Thymus (tissue), 11 donors: ENCODE results near the gene MOB1B. TPM values are rescaled to one million over a fixed set of nuclear protein-coding genes. Genes with fewer than 3 reads are reported as not detected.
"Not testable (repeated sequence)": the region's sequence is repeated elsewhere in the genome, so short reads cannot be mapped to it uniquely, and the experiment has no call there.

ENCODE experiments used
- DNase-seq, 9 donors: peaks; one replicate each; pipeline ENCODE4 v3.0.0-alpha.2; 2013; ENCODE audit warnings: low spot score in 9 of 9, low read depth in 6 of 9, missing footprints in 1 of 9
- H3K27ac ChIP-seq, 2 donors: one replicate each; pipeline ENCODE4 v1.5.1; 2013; ENCODE audit warnings: control low read depth in 1 of 2, low read depth in 1 of 2, low read length in 1 of 2, mild to moderate bottlenecking in 1 of 2, moderate library complexity in 1 of 2
- H3K27me3 ChIP-seq, 2 donors: one replicate each; pipeline ENCODE4 v1.5.1; 2013; ENCODE audit warnings: low read length in 1 of 2; ENCODE audit not compliant: control insufficient read depth in 2 of 2, insufficient read depth in 1 of 2
- H3K36me3 ChIP-seq, 2 donors: one replicate each; pipeline ENCODE4 v1.5.1; 2013; ENCODE audit warnings: low read length in 1 of 2, mild to moderate bottlenecking in 1 of 2, moderate library complexity in 1 of 2; ENCODE audit not compliant: control insufficient read depth in 2 of 2, insufficient read depth in 2 of 2
- H3K4me1 ChIP-seq, 2 donors: one replicate each; pipeline ENCODE4 v1.5.1; 2013; ENCODE audit warnings: low read length in 2 of 2; ENCODE audit not compliant: control insufficient read depth in 2 of 2, insufficient read depth in 2 of 2
- H3K4me3 ChIP-seq, 2 donors: one replicate each; pipeline ENCODE4 v1.5.1; 2013; ENCODE audit warnings: low read length in 2 of 2, control low read depth in 1 of 2, mild to moderate bottlenecking in 1 of 2
- H3K9me3 ChIP-seq, 2 donors: one replicate each; pipeline ENCODE4 v1.5.1; 2013; ENCODE audit warnings: low read length in 1 of 2, mild to moderate bottlenecking in 1 of 2; ENCODE audit not compliant: control insufficient read depth in 2 of 2, insufficient read depth in 1 of 2
- WGBS: extraction: QIAGEN DNeasy Blood & Tissue Kit; methylation state at CpG from one replicate; pipeline ENCODE4 v1.1.7; 2013; 5-methylcytosine and 5-hydroxymethylcytosine counted together
- polyA plus RNA-seq: library from polyadenylated mRNA; stranded (reverse); fragments of 200-250 nt; gene quantifications from one replicate; pipeline ENCODE4 v1.2.3, GENCODE V29; 2013
- total RNA-seq: library from RNA; stranded (reverse); fragments of 120-200 nt; gene quantifications from one replicate; pipeline ENCODE4 v1.2.4, GENCODE V29; 2013
- donor health status: healthy.

MOB1B gene
- total and polyA plus RNA-seq, 2 donors = 14.4 to 15.1 TPM

DNA sequence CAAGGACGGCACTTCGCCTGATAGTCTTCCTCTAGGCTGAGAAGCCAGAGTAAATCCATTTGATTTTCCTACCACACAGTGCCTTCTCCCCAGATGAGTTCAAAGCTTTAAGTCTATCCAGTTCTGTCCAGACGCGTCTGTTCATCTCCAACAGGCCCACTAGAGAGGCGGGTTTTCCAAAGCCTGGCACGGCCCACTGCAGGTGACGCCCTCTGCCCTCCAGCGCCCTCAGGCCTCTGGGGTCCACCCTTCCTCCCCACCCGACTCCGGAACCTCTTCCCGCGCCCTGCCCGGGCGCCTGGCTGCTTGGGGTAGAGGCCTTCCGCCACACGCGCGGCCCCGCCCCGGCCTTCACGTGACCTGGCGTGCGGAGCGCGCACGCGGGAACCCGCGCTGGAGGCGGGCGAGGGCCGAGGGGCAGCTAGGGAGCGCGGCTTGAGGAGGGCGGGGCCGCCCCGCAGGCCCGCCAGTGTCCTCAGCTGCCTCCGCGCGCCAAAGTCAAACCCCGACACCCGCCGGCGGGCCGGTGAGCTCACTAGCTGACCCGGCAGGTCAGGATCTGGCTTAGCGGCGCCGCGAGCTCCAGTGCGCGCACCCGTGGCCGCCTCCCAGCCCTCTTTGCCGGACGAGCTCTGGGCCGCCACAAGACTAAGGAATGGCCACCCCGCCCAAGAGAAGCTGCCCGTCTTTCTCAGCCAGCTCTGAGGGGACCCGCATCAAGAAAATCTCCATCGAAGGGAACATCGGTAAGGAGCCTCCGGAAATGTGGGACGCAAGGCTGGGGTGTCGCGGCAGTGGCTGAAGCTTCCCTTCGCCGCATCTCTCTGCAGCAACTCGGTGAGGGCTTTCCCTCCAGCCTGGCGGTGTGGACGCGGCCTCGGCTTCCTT, 91.3 kb downstream of the MOB1B start, which contains the start of gene DCK:
Gene DCK (plus strand): TSS at position 469 of the 888 bp plus-strand sequence. CDS start 187 bp downstream, at position 656.
- WGBS = 1% methylated on average over 74 of the region's 74 CpGs
- Histone ChIP-seq H3K36me3 (peaks cover under 1 to 9% of the 10 kb centered on the region in 2 donors), H3K27ac (peak within 1 kb of the TSS; percentile 93 to 96), H3K9me3 (peaks cover 0 to 2% of the 10 kb centered on the region in 2 donors), H3K4me3 (peak within 1 kb of the TSS; percentile 96 to 97), H3K27me3 (no peaks in the 10 kb centered on the region), H3K4me1 (peaks cover 9 to 20% of the 10 kb centered on the region in 2 donors)
- peak in 7 of 9 donors; percentile 83 to 95 (median 88) for DNase-seq

DNA sequence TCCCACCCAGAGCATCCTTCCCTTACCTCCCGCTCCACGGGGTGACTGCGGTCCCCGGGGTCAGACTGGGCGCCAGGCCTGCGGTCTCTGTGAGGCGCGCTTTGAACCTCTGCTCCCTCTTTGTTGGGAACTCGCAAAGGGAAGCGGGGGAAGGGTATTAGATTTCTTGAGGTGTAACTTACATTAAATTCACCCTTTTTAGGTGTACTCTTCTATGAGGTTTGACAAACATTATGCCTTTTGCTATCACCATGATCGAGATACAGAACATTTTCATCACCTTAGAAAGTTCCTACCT, 91.8 kb downstream of the MOB1B start:
- Histone ChIP-seq H3K4me1 (peaks cover 9 to 26% of the 10 kb centered on the region in 2 donors), H3K27ac (peak overlapping the region; percentile 93 to 96), H3K27me3 (no peaks in the 10 kb centered on the region), H3K36me3 (peaks cover 7 to 15% of the 10 kb centered on the region in 2 donors), H3K4me3 (peak overlapping the region; percentile 96 to 97), H3K9me3 (peaks cover 0 to 2% of the 10 kb centered on the region in 2 donors)
- under 1% methylated on average over 11 of the region's 11 CpGs for WGBS
- DNase-seq = no peak

DNA sequence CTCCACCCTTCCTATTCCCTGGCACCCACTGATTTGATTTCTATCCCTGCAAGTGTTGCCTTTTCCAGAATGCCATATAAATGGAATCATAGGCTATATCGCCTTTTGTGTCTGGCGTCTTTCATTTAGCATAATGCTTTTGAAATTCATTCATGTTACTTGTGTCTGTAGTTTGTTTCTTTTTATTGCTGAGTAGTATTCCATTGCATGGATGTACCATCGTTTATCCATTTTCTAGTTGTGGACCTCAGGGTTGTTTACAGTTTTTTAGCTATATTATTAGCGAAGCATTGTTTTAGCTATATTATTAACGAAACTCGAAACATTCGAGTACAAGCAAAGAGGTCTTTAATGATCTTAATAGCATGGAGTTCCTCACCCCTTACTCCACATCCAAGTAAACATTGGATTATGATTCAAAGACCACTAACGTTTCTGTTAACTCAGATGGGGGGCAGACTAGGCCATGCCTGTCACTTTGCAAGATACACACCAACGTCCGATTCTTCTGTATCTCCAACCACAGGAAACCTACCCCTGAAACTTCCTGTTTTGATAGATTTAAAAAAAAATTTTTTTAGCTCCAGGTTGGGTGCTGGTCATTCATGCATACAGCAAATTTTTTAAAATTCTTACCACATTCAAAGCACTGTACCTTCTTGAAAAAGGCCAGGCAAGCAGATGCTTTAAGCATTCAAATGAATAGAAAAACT, 92.4 kb downstream of the MOB1B start:
- 18% methylated on average over 10 of the region's 10 CpGs for WGBS
- H3K4me1 ChIP-seq = peaks cover 9 to 26% of the 10 kb centered on the region in 2 donors

DNA sequence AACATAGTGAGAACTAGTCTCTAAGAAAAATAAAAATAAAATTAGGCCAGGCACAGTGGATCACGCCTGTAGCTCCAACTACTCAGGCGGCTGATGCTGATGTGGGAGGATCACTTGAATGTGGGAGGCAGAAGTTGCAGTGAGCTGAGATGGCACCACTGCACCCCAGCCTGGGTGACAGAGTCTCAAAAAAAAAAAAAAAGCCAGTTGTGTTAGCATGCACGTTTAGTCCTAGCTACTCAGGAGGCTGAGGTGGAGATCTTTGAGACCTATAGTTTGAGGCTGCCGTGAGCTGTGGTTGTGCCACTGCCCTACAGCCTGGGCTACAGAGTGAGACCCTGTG, 93.8 kb downstream of the MOB1B start:
- Histone ChIP-seq H3K4me1 (peaks cover 9 to 26% of the 10 kb centered on the region in 2 donors), H3K4me3 (peak overlapping the region; percentile 96 to 97), H3K36me3 (peaks cover 10 to 23% of the 10 kb centered on the region in 2 donors), H3K27ac (peak overlapping the region; percentile 83 to 93), H3K9me3 (peaks cover 0 to 2% of the 10 kb centered on the region in 2 donors), H3K27me3 (no peaks in the 10 kb centered on the region)
- 6% methylated on average over 4 of the region's 4 CpGs for WGBS
- peak in 3 of 9 donors; percentile 58 to 81 (median 61) for DNase-seq

More for the DNA sequence above, 92.4 kb downstream of the MOB1B start:
- peak in 1 of 9 donors; percentile 57 for DNase-seq
- Histone ChIP-seq H3K9me3 (peaks cover 0 to 2% of the 10 kb centered on the region in 2 donors), H3K27ac (peak overlapping the region; percentile 93 to 96), H3K36me3 (peaks cover 10 to 18% of the 10 kb centered on the region in 2 donors), H3K4me3 (peak overlapping the region; percentile 96 to 97), H3K27me3 (no peaks in the 10 kb centered on the region)

DNA sequence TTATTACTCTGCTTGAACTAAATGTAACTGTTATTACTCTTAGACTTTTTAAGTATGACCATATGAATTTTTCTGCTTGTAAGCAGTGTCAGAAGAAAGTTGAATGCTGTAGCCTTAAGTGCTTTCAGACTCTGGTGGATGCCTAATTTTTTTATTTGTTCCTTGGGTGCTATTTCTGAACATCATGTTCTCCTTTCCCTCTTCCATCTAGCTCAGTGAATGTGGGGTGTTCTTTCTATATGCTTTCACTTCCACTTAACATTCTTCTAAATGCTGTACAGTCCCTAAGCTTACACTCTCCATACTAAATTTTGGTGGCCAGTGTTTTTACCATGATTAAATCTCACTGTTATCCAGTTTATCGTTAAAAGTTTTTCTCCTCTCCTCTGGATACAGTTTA, 94.9 kb downstream of the MOB1B start:
- H3K4me3 ChIP-seq = peak overlapping the region; percentile 96 to 97
- H3K27ac ChIP-seq = peak overlapping the region in 1 of 2 donors; percentile 93
- peaks cover 0 to 2% of the 10 kb centered on the region in 2 donors for H3K9me3 ChIP-seq
- H3K36me3 ChIP-seq = peaks cover 13 to 27% of the 10 kb centered on the region in 2 donors
- 51% methylated on average over 1 of the region's 1 CpG for WGBS
- peaks cover 9 to 26% of the 10 kb centered on the region in 2 donors for H3K4me1 ChIP-seq
- peak in 1 of 9 donors; percentile 53 for DNase-seq
- H3K27me3 ChIP-seq = no peaks in the 10 kb centered on the region

DNA sequence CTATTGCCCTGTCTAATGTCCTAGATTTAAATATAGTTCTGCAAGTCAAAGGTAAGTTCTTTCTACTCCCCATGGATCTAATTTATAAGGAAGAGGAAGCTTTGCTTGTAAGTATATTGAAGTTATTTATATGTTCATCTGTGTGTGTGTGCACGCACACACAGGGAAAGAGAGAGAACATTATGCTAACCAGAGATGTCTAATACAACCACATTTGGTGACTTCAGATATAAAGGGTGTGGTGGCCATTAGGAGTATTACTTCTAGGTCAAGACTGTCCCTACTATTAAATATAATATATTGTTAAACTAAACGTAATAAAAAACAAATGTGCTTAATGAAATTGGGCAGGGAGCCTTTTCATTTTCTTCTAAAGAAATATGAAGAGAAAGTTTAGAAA, 95.4 kb downstream of the MOB1B start:
- no peak for DNase-seq
- H3K4me1 ChIP-seq = peaks cover 5 to 22% of the 10 kb centered on the region in 2 donors
- peaks cover 13 to 30% of the 10 kb centered on the region in 2 donors for H3K36me3 ChIP-seq
- peak overlapping the region; percentile 96 to 97 for H3K4me3 ChIP-seq
- no peaks in the 10 kb centered on the region for H3K27me3 ChIP-seq
- peaks cover 0 to 2% of the 10 kb centered on the region in 2 donors for H3K9me3 ChIP-seq
- peak overlapping the region in 1 of 2 donors; percentile 93 for H3K27ac ChIP-seq
- 27% methylated on average over 2 of the region's 2 CpGs for WGBS

DNA sequence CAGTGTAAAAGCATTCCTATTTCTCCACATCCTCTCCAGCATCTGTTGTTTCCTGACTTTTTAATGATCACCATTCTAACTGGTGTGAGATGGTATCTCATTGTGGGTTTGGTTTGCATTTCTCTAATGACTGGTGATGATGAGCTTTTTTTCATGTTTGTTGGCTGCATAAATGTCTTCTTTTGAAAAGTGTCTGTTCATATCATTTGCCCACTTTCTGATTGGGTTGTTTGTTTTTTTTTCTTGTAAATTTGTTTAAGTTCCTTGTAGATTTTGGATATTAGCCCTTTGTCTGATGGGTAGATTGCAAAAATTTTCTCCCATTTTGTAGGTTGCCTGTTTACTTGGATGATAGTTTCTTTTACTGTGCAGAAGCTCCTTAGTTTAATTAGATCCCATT, 97.5 kb downstream of the MOB1B start:
- Histone ChIP-seq H3K4me1 (peaks cover 11 to 30% of the 10 kb centered on the region in 2 donors), H3K36me3 (peaks cover 13 to 30% of the 10 kb centered on the region in 2 donors)
- not testable (repeated sequence) for H3K4me3 ChIP-seq, H3K27ac ChIP-seq, H3K27me3 ChIP-seq, H3K9me3 ChIP-seq, DNase-seq

DNA sequence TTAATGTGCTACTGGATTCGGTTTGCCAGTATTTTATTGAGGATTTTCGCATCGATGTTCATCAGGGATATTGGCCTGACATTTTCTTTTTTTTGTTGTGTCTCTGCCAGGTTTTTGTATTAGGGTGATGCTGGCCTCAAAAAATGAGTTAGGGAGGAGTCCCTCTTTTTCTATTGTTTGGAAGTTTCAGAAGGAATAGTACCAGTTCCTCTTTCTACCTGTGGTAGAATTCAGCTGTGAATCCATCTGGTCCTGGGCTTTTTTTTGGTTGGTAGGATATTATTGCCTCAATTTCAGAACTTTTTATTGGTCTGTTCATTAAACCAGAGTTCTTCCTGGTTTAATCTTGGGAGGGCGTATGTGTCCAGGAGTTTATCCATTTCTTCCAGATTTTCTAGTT, 99.2 kb downstream of the MOB1B start:
- not testable (repeated sequence) for H3K27ac ChIP-seq, H3K27me3 ChIP-seq, DNase-seq, H3K4me3 ChIP-seq, H3K9me3 ChIP-seq
- 98% methylated on average over 4 of the region's 4 CpGs for WGBS
- Histone ChIP-seq H3K36me3 (peaks cover 13 to 30% of the 10 kb centered on the region in 2 donors), H3K4me1 (peaks cover 22 to 39% of the 10 kb centered on the region in 2 donors)
